ENCODE data around the gene SRMS. TPM values are rescaled to one million over a fixed set of nuclear protein-coding genes. Genes with fewer than 3 reads are reported as not detected.

The SRMS gene
- total RNA-seq, 1 donor from 2014 or later: not detected

- intact Hi-C loops (cut with DNase I): no loop called here
- Histone ChIP-seq H3K27ac (no peak overlapping the region), H3K27me3 (no peaks in the 10 kb centered on the region), H3K9me3 (no peaks in the 10 kb centered on the region), H3K4me1 (no peaks in the 10 kb centered on the region), H3K4me3 (no peak overlapping the region), H3K36me3 (peaks cover 0 to 55% of the 10 kb centered on the region in 2 donors)
- no peak for DNase-seq (ENCODE audit: extremely low spot score in 2 of 2)
- TF ChIP-seq POLR2AphosphoS5 (IDR thresholded peaks at IDR 0.05; ENCODE audit: insufficient read depth in 1 of 2, low read depth in 1 of 2) (no peak), POLR2A (IDR thresholded peaks at IDR 0.05) (no peak), CTCF (IDR thresholded peaks at IDR 0.05) (no peak)
Measured at GRCh38 chr20:63592661-63593060, 45.1 kb upstream of the SRMS start.

GRCh38 chr20:63591786-63592355, 44.3 kb upstream of the SRMS start:
- Histone ChIP-seq H3K9me3 (no peaks in the 10 kb centered on the region), H3K36me3 (peaks cover 0 to 50% of the 10 kb centered on the region in 2 donors), H3K4me1 (no peaks in the 10 kb centered on the region), H3K4me3 (no peak overlapping the region), H3K27ac (no peak overlapping the region), H3K27me3 (no peaks in the 10 kb centered on the region)
- intact Hi-C loops (cut with DNase I): no loop called here
- no peak for DNase-seq (ENCODE audit: extremely low spot score in 2 of 2)
- TF ChIP-seq CTCF (IDR thresholded peaks at IDR 0.05) (no peak), POLR2AphosphoS5 (IDR thresholded peaks at IDR 0.05; ENCODE audit: insufficient read depth in 1 of 2, low read depth in 1 of 2) (no peak), POLR2A (IDR thresholded peaks at IDR 0.05) (no peak)

GRCh38 chr20:63591147-63591533, 43.6 kb upstream of the SRMS start:
- no peak overlapping the region for H3K4me3 ChIP-seq
- no peaks in the 10 kb centered on the region for H3K9me3 ChIP-seq
- peaks cover 0 to 46% of the 10 kb centered on the region in 2 donors for H3K36me3 ChIP-seq
- H3K27ac ChIP-seq: no peak overlapping the region
- H3K4me1 ChIP-seq: no peaks in the 10 kb centered on the region
- intact Hi-C loops (cut with DNase I): no loop called here
- DNase-seq (ENCODE audit: extremely low spot score in 2 of 2): no peak
- H3K27me3 ChIP-seq: no peaks in the 10 kb centered on the region
- no peak for TF ChIP-seq POLR2A (IDR thresholded peaks at IDR 0.05)
- TF ChIP-seq POLR2AphosphoS5 (IDR thresholded peaks at IDR 0.05; ENCODE audit: insufficient read depth in 1 of 2, low read depth in 1 of 2): no peak

GRCh38 chr20:63590218-63591146, 42.9 kb upstream of the SRMS start:
- no peak for TF ChIP-seq POLR2A (IDR thresholded peaks at IDR 0.05)
- H3K4me3 ChIP-seq: no peak overlapping the region
- no peaks in the 10 kb centered on the region for H3K27me3 ChIP-seq
- H3K36me3 ChIP-seq: peaks cover 0 to 39% of the 10 kb centered on the region in 2 donors
- H3K4me1 ChIP-seq: no peaks in the 10 kb centered on the region
- no peaks in the 10 kb centered on the region for H3K9me3 ChIP-seq
- intact Hi-C loops (cut with DNase I): no loop called here
- DNase-seq (ENCODE audit: extremely low spot score in 2 of 2): no peak
- H3K27ac ChIP-seq: no peak overlapping the region

GRCh38 chr20:63589261-63590217, 42.0 kb upstream of the SRMS start:
- DNase-seq (ENCODE audit: extremely low spot score in 2 of 2): no peak
- H3K4me3 ChIP-seq: no peak overlapping the region
- H3K27ac ChIP-seq: no peak overlapping the region
- H3K9me3 ChIP-seq: no peaks in the 10 kb centered on the region
- intact Hi-C loops (cut with DNase I): no loop called here
- H3K4me1 ChIP-seq: no peaks in the 10 kb centered on the region
- H3K27me3 ChIP-seq: no peaks in the 10 kb centered on the region
- H3K36me3 ChIP-seq: peaks cover 0 to 37% of the 10 kb centered on the region in 2 donors
- TF ChIP-seq CTCF (IDR thresholded peaks at IDR 0.05) (no peak), POLR2A (IDR thresholded peaks at IDR 0.05) (no peak), POLR2AphosphoS5 (IDR thresholded peaks at IDR 0.05; ENCODE audit: insufficient read depth in 1 of 2, low read depth in 1 of 2) (no peak)
